Activated B cell treated with CpG ODN at 0.5 μM for 24 hours (primary cell): ENCODE results near the gene TAAR9. TPM values are rescaled to one million over a fixed set of nuclear protein-coding genes. Genes with fewer than 3 reads are reported as not detected.

Source experiments
- ATAC-seq: fragments of 200-7000 bp; cut with Tn5 transposase; one replicate; pipeline ENCODE4 v1.10.0; 2021; ENCODE audit warnings: low read depth, mild to moderate bottlenecking, moderate library complexity
- CTCF ChIA-PET: fragments of 350-600 bp; sonication (Branson Sonifier 250); formaldehyde crosslinking; loops from one replicate; lab custom pipeline; 2021; ENCODE audit warnings: antibody characterized with exemption; lab: Charles Lee
- POLR2A ChIA-PET: fragments of 350-600 bp; sonication (Branson Sonifier 250); formaldehyde crosslinking; loops from one replicate; lab custom pipeline; 2021; ENCODE audit warnings: antibody characterized with exemption; lab: Charles Lee
- DNase-seq: peaks from one replicate; pipeline ENCODE4 v3.0.0; 2022
- H3K27ac Mint-ChIP-seq: one replicate; pipeline ENCODE4 v1.8.0; 2020; ENCODE audit warnings: mixed read lengths
- H3K27me3 Mint-ChIP-seq: one replicate; pipeline ENCODE4 v1.8.0; 2021; ENCODE audit warnings: mixed read lengths
- H3K36me3 Mint-ChIP-seq: one replicate; pipeline ENCODE4 v1.8.0; 2021; ENCODE audit warnings: low read depth, mixed read lengths
- H3K4me1 Mint-ChIP-seq: one replicate; pipeline ENCODE4 v1.8.0; 2021; ENCODE audit warnings: mixed read lengths
- H3K4me3 Mint-ChIP-seq: one replicate; pipeline ENCODE4 v1.8.0; 2020; ENCODE audit warnings: mild to moderate bottlenecking, mixed read lengths
- H3K9me3 Mint-ChIP-seq: one replicate; pipeline ENCODE4 v1.8.0; 2020; ENCODE audit warnings: mixed read lengths
- CTCF ChIP-seq: fragments of 200-600 bp; IDR thresholded peaks from one replicate; pipeline ENCODE4 v1.8.0; 2022; ENCODE audit warnings: antibody characterized with exemption, mild to moderate bottlenecking
- intact Hi-C: fragments of 100-400 bp; cut with micrococcal nuclease; formaldehyde crosslinking; loops from one replicate; pipeline ENCODE4 v1.15.1; 2024
- total RNA-seq: library from RNA; stranded (reverse); gene quantifications from 2 replicates; pipeline ENCODE4 v1.2.3, GENCODE V29; 2022

Gene TAAR9
- total RNA-seq, 1 donor from 2014 or later = not detected

- no peak overlapping the region for H3K4me3 Mint-ChIP-seq
- ChIA-PET CTCF (interaction anchor here (1.4 to 2.1 kb wide), 2 partner anchors 9 to 37 kb away, joined by 5 to 6 read pairs; no protein-coding TSS in a partner anchor), POLR2A (no interaction called here)
- H3K4me1 Mint-ChIP-seq = peaks cover 2% of the 10 kb centered on the region
- no peaks in the 10 kb centered on the region for H3K27me3 Mint-ChIP-seq
- ATAC-seq = no peak
- TF ChIP-seq CTCF = no peak
- H3K36me3 Mint-ChIP-seq = no peaks in the 10 kb centered on the region
- intact Hi-C loops = loop anchor here (5.0 kb wide), 1 partner anchor 34 kb away; no protein-coding TSS in a partner anchor
- DNase-seq = no peak
- H3K27ac Mint-ChIP-seq = no peak overlapping the region
- no peaks in the 10 kb centered on the region for H3K9me3 Mint-ChIP-seq
These were observed 17.1 kb upstream of the TAAR9 start for GRCh38 chr6:132520953-132521352.

GRCh38 chr6:132524646-132525045 lies 13.4 kb upstream of the TAAR9 start:
- H3K27ac Mint-ChIP-seq = no peak overlapping the region
- no peaks in the 10 kb centered on the region for H3K27me3 Mint-ChIP-seq
- CTCF ChIA-PET = interaction anchor here (0.6 to 1.0 kb wide), 2 partner anchors 17 to 247 kb away, joined by 3 read pairs; no protein-coding TSS in a partner anchor
- H3K9me3 Mint-ChIP-seq = no peaks in the 10 kb centered on the region
- DNase-seq (no peak), ATAC-seq (no peak)
- no peak for TF ChIP-seq CTCF
- POLR2A ChIA-PET = interaction anchor here (0.9 kb wide), 2 partner anchors 12 to 290 kb away, joined by 3 read pairs; partner anchors contain the start of genes RPS12 and STX7
- H3K4me3 Mint-ChIP-seq = no peak overlapping the region
- peaks cover 5% of the 10 kb centered on the region for H3K4me1 Mint-ChIP-seq
- H3K36me3 Mint-ChIP-seq = no peaks in the 10 kb centered on the region
- intact Hi-C loops = loop anchor here (5.0 kb wide), 1 partner anchor 37 kb away; no protein-coding TSS in a partner anchor

- DNase-seq (no peak), ATAC-seq (no peak)
- no peak for TF ChIP-seq CTCF
- CTCF ChIA-PET = no interaction called here
- POLR2A ChIA-PET = no interaction called here
- peaks cover 8% of the 10 kb centered on the region for H3K4me1 Mint-ChIP-seq
- no peak overlapping the region for H3K4me3 Mint-ChIP-seq
- no peak overlapping the region for H3K27ac Mint-ChIP-seq
- H3K36me3 Mint-ChIP-seq = no peaks in the 10 kb centered on the region
- intact Hi-C loops = no loop called here
- H3K9me3 Mint-ChIP-seq = no peaks in the 10 kb centered on the region
- no peaks in the 10 kb centered on the region for H3K27me3 Mint-ChIP-seq
These were observed 12.2 kb upstream of the TAAR9 start for GRCh38 chr6:132525866-132526265.

- Mint-ChIP-seq H3K36me3 (no peaks in the 10 kb centered on the region), H3K4me3 (no peak overlapping the region), H3K27me3 (no peaks in the 10 kb centered on the region), H3K27ac (no peak overlapping the region), H3K9me3 (no peaks in the 10 kb centered on the region), H3K4me1 (peaks cover 8% of the 10 kb centered on the region)
- ATAC-seq (no peak), DNase-seq (no peak)
- intact Hi-C loops = no loop called here
- TF ChIP-seq CTCF = no peak
- CTCF ChIA-PET = interaction anchor here (1.0 to 1.3 kb wide), 2 partner anchors 9 to 272 kb away, joined by 3 to 4 read pairs; partner anchors contain the start of gene SLC18B1
- POLR2A ChIA-PET = interaction anchor here (0.7 kb wide), 1 partner anchor 9 kb away, joined by 4 read pairs; no protein-coding TSS in a partner anchor
These were observed 11.6 kb upstream of the TAAR9 start for GRCh38 chr6:132526461-132526860.

GRCh38 chr6:132527791-132528190 lies 10.3 kb upstream of the TAAR9 start:
- CTCF ChIA-PET = interaction anchor here (0.8 to 1.8 kb wide), 4 partner anchors 10 to 271 kb away, joined by 3 to 4 read pairs (median 4); partner anchors contain the start of gene SLC18B1

More at GRCh38 chr6:132527791-132528190, 10.3 kb upstream of the TAAR9 start:
- POLR2A ChIA-PET = interaction anchor here (0.9 kb wide), 1 partner anchor 15 kb away, joined by 6 read pairs; the partner anchor contains the start of gene STX7
- TF ChIP-seq CTCF = no peak
- intact Hi-C loops = no loop called here
- H3K27ac Mint-ChIP-seq = no peak overlapping the region
- no peak overlapping the region for H3K4me3 Mint-ChIP-seq
- H3K9me3 Mint-ChIP-seq = no peaks in the 10 kb centered on the region
- ATAC-seq (no peak), DNase-seq (no peak)
- no peaks in the 10 kb centered on the region for H3K36me3 Mint-ChIP-seq
- H3K4me1 Mint-ChIP-seq = peaks cover 8% of the 10 kb centered on the region
- H3K27me3 Mint-ChIP-seq = no peaks in the 10 kb centered on the region
